HepG2 (cell line): ENCODE measurements around the gene FBRSL1.

Source experiments
- EZH2 ChIP-seq: conservative IDR thresholded peaks from 2 replicates; pipeline ENCODE4 v1.6.1; 2012; ENCODE audit warnings: mild to moderate bottlenecking, low read depth, low read length, moderate library complexity
- PHF20 ChIP-seq: sonication (generic); formaldehyde crosslinking; IDR thresholded peaks from 2 replicates; pipeline ENCODE4 v1.5.0; 2020; ENCODE audit warnings: mild to moderate bottlenecking, missing genetic modification reagents
- TIGD3 ChIP-seq: sonication (generic); formaldehyde crosslinking; IDR thresholded peaks from 2 replicates; pipeline ENCODE4 v1.5.1; 2020; ENCODE audit warnings: mild to moderate bottlenecking, missing genetic modification reagents, borderline replicate concordance
- TP53 ChIP-seq: sonication (generic); formaldehyde crosslinking; conservative IDR thresholded peaks from 2 replicates; pipeline ENCODE4 v1.4.0; 2020; ENCODE audit warnings: missing genetic modification reagents
- ZNF121 ChIP-seq: sonication (generic); formaldehyde crosslinking; IDR thresholded peaks from 2 replicates; pipeline ENCODE4 v1.5.0; 2020; ENCODE audit warnings: mild to moderate bottlenecking, missing genetic modification reagents
- ZNF3 ChIP-seq: IDR thresholded peaks from 2 replicates; pipeline ENCODE4 v1.7.0; 2017; ENCODE audit warnings: inconsistent platforms

GRCh38 chr12:132545955-132546354, 56.0 kb downstream of the FBRSL1 start:
- no peak for TF ChIP-seq PHF20 (CRISPR knock-in tag)
- TF ChIP-seq TIGD3 (CRISPR knock-in tag), result no peak
- no peak for TF ChIP-seq EZH2
- no peak for TF ChIP-seq ZNF121 (CRISPR knock-in tag)
- TF ChIP-seq TP53 (CRISPR knock-in tag), result no peak
- TF ChIP-seq ZNF3 (CRISPR knock-in tag), result no peak
